Hippocampal formation (tissue), 2 donors: ENCODE measurements around the gene UGT2B10.
"Not testable (repeated sequence)": the region's sequence is repeated elsewhere in the genome, so short reads cannot be mapped to it uniquely, and the experiment has no call there.

ENCODE experiments used
- DNase-seq, 2 donors: peaks; one replicate each; lab custom pipeline; 2025; lab: John Stamatoyannopoulos, UW

The UGT2B10 gene

DNA sequence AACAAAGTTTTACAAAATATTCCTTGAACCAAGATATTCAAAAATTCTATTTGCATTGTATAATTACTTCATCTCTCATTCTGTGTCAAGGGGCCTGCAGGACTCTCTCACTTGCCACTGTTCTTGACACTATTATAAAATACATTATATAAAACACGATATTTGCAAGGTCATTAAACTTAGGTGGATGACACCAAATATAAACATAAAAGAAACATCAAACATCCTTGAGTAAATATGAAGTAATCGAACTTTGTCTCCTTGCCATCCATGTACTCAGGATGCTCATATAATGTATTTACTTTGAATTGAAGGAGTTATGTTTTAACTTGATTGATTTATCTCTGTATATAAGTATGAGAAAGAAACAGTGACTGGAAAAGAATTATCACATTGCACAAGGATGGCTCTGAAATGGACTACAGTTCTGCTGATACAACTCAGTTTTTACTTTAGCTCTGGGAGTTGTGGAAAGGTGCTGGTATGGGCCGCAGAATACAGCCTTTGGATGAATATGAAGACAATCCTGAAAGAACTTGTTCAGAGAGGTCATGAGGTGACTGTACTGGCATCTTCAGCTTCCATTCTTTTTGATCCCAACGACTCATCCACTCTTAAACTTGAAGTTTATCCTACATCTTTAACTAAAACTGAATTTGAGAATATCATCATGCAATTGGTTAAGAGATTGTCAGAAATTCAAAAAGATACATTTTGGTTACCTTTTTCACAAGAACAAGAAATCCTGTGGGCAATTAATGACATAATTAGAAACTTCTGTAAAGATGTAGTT is at the start of gene UGT2B10:
Gene UGT2B10 (plus strand): TSS at position 378 of the 793 bp plus-strand sequence. CDS start 26 bp downstream, at position 404.
- DNase-seq, result not testable (repeated sequence)

DNA sequence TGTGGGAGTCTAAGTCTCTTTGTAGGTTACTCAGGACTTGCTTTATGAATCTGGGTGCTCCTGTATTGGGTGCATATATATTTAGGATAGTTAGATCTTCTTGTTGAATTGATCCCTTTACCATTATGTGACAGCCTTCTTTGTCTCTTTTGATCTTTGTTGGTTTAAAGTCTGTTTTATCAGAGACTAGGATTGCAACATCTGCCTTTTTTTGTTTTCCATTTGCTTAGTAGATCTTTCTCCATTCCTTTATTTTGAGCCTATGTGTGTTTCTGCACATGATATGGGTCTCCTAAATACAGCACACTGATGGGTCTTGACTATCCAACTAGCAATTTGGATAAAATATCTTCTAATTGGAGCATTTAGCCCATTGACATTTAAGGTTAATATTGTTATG is 44.0 kb upstream of the UGT2B10 start:
- DNase-seq, result not testable (repeated sequence)

DNA sequence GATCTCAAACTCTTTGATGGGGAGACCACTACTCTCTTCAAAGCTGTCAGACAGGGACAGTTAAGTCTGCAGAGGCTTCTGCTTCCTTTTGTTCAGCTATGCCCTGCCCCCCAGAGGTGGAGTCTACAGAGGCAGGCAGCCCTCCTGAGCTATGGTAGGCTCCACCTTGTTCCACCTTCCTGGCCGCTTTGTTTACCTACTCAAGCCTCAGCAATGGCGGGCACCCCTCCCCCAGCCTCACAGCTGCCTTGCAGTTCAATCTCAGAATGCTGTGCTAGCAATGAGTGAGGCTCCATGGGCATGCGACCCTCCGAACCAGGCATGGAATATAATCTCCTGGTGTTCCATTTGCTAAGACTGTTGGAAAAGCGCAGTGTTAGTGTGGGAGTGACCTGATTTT is 42.1 kb upstream of the UGT2B10 start:
- no peak for DNase-seq

DNA sequence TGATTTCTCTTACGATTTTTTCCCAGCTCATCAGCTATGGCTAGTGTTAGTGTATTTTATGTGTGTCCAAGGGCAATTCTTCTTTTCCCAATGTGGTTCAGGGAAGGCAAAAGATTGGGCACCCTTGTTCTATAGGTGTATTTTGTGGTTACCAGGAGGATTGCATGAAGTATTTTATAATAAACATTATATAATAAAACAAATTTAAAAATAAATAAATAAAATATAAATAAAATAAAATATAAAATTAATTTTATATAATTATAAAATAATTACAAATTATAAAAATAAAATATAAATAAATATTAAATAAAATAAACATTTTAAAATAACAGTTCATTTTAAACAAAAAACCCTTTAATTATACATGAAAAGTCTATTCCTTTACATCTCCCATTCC is 35.6 kb upstream of the UGT2B10 start:
- no peak for DNase-seq

DNA sequence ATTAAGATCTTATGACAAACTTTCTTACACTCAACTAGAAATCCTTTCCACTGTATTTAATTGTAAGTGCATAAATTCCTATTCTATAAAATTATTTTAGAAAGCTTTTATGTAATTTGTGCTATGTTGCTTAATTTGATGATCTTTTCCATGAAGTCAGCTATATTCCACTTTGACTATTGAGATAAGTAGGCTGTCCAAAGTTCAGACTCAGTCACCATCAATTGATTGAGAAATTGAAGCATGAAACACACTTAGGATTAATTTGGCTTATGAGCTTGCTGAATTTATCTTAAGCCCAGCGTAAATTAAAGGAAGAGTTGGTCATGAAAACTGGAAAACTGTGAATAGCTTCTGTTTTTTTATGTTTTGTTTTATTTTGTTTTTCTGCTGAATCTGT is 18.7 kb upstream of the UGT2B10 start:
- no peak for DNase-seq

DNA sequence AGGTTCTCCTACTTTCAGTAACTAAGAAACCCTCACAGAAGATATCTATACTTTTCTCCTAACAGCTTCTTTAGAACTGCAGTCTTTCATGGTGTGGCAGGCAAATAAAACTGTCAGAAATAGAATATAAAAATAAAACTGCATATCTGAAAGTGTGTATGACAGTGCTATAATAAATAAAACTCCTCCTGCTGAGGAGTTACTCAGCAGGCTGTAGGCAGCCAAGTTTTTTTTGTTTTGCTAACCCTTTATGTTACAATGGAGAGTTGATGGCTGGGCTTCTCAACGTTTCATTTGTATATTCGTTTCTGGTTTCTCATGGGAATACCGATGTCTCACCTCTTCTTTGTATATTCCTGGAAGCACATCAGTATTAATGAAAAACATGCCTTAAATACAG is 18.2 kb upstream of the UGT2B10 start:
- DNase-seq, result no peak

DNA sequence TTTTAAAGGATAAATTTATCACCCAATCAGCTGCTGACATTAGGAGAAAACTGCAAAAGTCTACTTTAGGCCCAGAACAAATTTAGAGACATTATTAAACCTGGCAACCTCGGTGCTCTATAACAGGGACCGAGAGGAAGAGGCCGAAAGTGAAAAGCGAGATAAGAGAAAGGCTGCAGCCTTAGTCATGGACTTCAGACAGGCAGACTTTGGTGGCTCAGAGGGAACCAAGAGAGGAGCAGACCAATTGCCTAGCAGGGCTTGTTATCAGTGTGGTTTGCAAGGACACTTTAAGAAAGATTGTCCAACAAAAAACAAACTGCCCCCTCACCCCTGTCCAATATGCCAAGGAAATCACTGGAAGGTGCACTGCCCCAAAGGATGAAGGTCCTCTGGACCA is 12.8 kb upstream of the UGT2B10 start:
- DNase-seq, result no peak

DNA sequence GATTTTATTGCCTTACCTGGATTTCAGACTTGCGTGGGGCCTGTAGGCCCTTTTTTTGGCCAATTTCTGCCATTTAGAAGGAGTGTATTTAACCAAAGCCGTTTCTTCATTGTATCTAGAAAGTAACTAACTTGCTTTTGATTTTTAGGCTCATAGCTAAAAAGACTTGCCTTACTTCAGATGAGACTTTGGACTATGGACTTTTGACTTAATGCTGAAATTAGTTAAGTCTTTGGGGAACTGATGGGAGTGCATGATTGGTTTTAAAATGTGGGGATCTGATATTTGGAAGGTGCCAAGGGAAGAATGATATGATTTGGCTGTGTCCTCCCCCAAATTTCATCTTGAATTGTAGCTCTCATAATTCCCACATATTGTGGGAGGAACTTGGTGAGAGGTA is 7.7 kb upstream of the UGT2B10 start:
- DNase-seq, result no peak

DNA sequence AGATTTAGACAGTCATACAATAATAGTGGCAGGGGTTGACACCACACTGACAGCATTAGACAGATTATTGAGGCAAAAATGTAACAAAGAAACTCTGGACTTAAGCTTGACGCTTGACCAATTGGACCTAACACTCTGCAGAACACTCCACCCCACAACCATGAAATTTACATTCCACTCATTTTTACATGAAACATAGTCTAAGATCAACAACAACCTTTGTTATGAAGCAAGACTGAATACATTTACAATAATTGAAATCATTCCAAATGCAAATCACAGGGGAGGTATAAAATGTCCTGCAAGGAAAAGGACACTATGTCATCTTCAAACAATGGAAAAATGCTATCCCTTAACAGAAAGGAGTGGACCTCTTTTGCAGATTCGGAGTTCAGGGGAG is 4.9 kb upstream of the UGT2B10 start:
- DNase-seq, result no peak

DNA sequence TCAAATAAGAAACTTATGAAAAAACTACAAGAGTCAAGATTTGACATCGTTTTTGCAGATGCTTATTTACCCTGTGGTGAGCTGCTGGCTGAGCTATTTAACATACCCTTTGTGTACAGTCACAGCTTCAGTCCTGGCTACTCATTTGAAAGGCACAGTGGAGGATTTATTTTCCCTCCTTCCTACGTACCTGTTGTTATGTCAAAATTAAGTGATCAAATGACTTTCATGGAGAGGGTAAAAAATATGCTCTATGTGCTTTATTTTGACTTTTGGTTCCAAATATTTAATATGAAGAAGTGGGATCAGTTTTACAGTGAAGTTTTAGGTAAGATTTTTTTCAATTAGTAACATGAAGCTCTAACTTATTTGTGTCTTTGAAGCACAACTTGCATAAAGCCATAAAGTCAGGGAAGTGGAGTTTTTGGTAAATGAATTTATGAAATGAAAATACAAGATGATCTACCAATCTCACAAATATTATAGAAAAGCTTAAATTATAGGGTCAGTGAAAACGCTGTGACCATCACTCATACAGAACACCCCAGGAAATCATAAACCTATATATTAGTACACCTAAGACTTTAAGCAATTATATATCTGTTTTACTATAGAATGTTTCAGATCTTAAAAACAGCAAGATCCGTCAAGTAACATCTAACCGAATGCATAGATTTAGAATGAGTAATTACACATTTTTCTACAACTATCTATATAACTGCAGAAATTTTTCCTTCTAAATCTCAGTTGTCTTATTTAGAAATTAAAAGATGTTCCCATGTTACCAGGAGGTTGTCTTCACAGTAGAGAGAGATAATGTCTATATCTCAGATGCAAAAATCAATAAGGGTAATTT is 844 bp downstream of the UGT2B10 start:
- DNase-seq, result not testable (repeated sequence)

DNA sequence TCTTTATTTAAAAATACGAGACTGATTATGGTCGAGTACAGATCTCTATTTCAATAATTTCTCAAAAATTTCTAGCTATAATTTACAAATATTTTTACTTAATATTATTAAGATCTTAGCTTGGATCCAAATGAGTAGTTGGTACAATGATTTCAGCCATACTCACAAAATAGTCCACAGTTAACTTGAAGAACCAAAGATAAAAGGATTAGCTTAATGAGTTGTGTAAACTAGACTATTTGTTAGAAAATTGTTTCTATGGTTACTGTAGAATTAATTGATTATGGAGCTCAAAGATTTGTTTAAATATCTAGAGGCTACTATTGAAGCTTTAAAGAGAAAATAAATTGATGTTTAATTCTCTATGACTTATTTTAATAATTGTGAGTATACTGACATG is 1.6 kb downstream of the UGT2B10 start:
- DNase-seq, result no peak

DNA sequence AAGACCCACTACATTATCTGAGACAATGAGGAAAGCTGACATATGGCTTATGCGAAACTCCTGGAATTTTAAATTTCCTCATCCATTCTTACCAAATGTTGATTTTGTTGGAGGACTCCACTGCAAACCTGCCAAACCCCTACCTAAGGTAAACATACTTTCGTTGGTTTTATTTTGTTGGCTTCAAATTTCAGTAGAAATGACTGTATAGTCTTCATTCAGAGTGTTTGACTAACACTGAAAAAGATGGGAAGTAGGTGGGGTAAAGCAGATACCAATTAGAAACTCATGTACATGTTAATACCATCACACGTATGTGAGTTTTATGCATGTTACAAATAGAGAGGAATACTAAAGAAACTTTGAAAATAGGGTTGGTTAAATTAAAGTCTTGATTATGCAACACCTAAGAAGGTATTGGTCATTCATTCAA is 2.3 kb downstream of the UGT2B10 start:
- DNase-seq, result not testable (repeated sequence)

DNA sequence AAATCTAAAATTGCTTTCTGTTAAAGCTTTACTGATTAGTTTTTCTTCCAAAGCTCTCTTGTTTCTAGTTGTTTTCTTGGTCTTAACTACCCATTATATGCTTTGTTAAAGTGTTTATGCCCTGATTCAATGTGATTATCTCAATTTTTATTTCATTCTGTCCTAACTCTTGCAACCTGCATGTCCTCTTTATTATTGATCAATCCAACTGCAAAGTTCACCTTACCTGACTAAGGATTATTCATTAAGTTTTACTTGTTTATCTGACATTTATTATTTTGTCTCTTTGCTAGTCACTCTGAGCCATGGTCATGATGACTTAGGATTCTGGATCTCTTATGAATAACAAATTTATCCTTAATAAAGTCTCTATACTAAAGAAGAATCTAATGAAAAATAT is 15.8 kb downstream of the UGT2B10 start:
- no peak for DNase-seq

DNA sequence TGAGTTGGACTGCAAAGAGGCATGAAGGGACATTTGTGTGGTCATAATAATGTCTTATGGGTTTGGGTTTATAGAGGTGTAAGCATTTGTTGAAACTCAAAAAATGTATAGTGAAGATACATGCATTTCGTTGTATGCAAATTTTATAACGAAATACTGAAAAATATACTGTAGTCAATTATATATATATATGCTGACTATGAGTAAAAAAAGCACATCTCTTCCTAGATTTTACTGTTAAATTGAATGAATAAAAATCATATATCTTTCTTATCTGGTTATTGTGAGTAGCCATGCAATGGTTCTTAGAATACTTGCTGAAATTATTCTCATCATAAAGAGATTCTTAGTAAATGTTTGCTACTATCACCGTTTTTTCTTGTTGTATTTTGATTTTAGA is 34.5 kb downstream of the UGT2B10 start:
- DNase-seq, result no peak

DNA sequence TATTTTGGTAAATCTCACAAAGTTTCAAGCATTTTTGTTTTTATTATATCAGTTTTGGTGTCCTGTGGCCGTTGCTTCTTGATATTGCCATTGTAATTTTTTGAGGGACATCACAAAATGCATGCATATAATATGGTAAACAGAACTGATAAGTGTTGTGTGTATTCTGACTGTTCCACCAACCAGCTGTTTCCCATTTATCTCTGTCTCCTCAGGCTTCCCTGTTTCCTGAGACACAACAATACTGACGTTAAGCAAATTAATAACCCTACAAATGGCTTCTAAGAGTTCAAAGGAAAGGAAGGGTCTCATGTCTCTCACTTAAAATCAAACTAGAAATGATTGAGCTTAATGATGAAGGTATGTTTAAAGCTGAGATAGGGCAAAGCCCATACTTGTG is 40.0 kb downstream of the UGT2B10 start:
- DNase-seq, result no peak

DNA sequence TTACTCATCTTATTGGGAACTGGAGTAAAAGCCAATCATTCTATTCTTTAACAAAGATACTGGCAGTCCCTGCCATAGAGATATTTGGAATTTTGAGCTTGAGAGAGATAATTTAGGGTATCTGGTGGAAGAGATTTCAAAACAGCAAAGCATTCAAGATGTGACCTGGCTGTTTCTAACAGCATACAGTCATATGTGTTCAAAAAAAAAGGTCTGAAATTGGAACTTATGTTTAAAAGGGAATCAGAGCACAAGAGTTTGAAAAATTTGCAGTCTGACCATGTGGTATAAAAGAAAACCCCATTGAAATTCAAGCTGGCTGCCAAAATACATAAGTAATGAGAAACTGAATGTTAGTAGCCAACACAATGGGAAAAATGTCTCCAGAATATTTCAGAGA is 42.2 kb downstream of the UGT2B10 start:
- no peak for DNase-seq

DNA sequence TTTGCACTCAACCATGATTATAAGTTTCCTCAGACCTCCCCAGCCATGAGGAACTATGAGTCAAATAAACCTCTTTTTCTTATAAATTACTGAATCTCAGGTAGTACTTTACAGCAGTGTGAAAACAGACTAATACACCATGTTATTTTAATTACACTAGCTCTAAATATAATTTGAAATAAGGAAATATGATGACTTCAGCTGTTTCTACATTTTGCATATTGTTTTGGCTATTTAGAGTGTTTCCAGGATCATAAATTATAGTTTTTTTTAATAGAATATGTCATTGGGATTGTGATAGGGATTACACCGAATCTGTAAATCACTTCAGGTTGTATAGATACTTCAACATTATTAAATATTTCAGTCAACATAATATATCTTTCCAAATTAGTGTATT is 43.9 kb downstream of the UGT2B10 start:
- DNase-seq, result no peak

DNA sequence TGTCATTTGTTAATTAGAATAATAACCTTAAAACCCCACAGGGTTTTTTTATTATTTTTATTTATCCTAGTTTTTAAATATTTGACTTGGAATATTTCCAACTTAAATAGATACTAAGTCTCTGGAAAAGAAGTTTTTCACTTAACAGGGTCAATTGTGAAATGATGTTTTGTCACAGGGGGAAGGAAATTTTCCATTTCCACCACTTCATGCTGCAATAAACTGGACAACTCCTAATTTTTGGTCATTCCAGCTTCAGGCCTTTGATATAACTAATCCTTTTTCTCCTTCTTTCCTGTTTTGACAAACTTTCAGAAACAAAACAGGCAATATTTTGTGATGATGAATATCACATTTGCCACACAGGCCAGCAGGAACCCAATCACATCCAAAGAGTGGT is 45.3 kb downstream of the UGT2B10 start:
- DNase-seq, result no peak

DNA sequence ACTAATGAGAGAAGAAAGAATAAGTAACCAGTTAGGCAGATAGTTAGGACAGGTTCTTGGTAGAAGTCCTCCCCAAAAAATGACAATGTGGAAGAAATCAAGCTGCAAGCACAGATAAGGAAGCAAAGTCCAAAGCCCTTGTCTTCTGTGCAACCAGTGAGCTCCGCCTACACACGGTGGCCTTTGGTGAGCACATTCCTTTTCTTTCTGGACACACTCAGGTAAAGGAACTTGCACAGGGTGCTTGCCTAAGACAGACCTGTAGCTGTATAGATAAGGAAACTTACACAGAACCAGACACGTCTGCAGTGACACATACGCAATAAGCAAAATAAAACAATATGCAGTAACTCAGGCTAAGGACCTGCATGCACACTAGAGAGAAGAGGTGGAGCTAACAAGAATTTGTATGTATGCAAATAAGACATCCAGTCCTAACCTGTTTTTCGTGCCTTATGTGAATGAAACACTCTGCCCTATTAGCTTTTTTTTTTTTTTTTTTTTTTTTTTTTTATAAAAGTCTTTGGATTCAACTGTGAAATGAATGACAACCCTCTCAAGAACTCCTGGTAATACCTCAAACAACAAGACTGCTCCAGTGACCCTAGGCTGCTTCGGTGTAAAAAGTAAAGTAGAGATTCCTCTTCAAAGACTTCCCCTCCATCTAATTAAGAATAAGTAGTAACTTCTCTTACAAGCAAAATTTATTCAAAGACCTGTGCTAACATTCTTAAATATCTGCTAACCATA is 48.8 kb downstream of the UGT2B10 start:
- DNase-seq, result no peak

DNA sequence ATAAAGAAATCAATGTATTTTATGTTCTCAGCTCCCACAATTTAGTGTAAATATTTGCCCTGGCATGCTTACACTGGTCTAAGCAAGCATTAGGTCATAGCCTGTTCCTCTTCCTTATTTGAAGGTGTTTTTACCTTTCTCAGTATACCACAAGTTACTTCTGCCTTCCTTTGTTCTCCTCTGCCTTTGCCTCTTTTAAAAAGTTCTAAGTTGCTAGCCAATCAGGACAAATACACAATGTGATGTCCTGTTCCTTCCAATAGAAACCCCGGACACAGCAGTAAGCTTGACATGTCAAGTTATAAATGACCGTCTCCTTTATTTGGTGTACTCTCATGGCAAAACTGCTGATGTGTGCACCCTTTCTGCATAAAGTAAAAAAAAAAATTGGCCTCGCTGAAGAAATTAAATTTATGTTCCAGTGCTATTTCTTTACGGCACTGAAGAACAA is 49.4 kb downstream of the UGT2B10 start:
- no peak for DNase-seq

DNA sequence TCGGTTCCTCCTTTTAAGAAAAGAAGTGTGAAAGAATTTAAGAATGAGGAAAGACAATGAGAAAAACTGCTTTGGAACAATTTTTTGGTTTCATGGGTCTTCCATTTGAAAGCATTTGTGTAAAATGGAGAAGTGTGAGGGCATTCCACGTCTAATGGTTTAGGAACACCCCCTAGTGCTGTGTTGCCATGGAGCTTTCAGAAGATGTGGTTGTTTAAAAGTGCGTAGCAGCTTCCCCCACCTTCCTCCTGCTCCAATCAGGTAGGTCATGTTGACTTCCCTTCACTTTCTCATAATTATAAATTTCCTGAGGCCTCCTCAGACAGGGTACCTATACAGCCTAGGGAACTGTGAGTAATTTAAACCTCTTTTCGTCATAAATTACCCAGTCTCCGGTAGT is 50.0 kb downstream of the UGT2B10 start:
- no peak for DNase-seq

DNA sequence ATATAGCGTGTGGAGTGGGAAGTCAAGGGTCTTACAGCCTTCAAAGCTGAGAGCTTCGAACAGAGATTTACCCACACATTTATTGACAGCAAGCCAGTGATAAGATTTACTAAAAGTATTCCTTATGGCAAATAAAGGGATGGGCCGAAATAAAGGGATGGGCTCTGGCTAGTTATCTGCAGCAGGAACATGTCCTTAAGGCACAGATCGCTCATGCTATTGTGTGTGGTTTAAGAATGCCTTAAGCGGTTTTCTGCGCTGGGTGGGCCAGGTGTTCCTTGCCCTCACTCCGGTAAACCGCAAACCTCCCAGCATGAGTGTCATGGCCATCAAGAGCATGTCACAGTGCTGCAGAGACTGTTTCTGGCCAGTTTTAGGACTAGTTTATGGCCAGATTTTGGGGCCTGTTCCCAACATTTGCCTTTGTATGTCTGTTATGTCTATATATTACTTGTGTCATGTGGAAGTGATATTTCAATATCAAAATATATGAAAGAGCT is 53.5 kb downstream of the UGT2B10 start:
- no peak for DNase-seq
